Osteoblast (primary cell): ENCODE results near the gene MATR3. TPM values are rescaled to one million over a fixed set of nuclear protein-coding genes. Genes with fewer than 3 reads are reported as not detected.
A peak's percentile ranks its signal among the peaks of the same experiment; 100 is the strongest.

Source experiments
- DNase-seq: peaks from one replicate; pipeline ENCODE4 v3.0.0; 2011; ENCODE audit warnings: low spot score, mixed read lengths; ENCODE audit not compliant: insufficient read length; ENCODE audit errors: missing footprints
- H2AFZ ChIP-seq: 2 replicates; pipeline ENCODE4 v1.6.0; 2011; ENCODE audit warnings: mild to moderate bottlenecking, low read length
- H3K27ac ChIP-seq: 2 replicates; pipeline ENCODE4 v1.5.1; 2011; ENCODE audit warnings: mild to moderate bottlenecking, low read depth, low read length, moderate library complexity
- H3K27me3 ChIP-seq: 2 replicates; pipeline ENCODE4 v1.6.0; 2012; ENCODE audit warnings: mild to moderate bottlenecking, control low read depth, inconsistent platforms, low read length, moderate library complexity; ENCODE audit not compliant: insufficient read depth
- H3K36me3 ChIP-seq: 2 replicates; pipeline ENCODE4 v1.5.1; 2011; ENCODE audit warnings: mild to moderate bottlenecking, low read length, control low read depth, moderate library complexity; ENCODE audit not compliant: insufficient read depth
- H3K4me1 ChIP-seq: 2 replicates; pipeline ENCODE4 v1.5.1; 2011; ENCODE audit warnings: mild to moderate bottlenecking, low read length, control low read depth, moderate library complexity; ENCODE audit not compliant: insufficient read depth
- H3K4me2 ChIP-seq: 2 replicates; pipeline ENCODE4 v1.6.0; 2011; ENCODE audit warnings: mild to moderate bottlenecking, low read length; ENCODE audit not compliant: insufficient read depth
- H3K4me3 ChIP-seq: fragments of 200-600 bp; sonication (generic); 3 replicates; pipeline ENCODE4 v1.5.1; 2012; ENCODE audit warnings: mild to moderate bottlenecking, low read length, inconsistent platforms; ENCODE audit not compliant: insufficient read depth
- H3K79me2 ChIP-seq: 2 replicates; pipeline ENCODE4 v1.6.0; 2012; ENCODE audit warnings: mild to moderate bottlenecking, low read length, control low read depth, inconsistent platforms; ENCODE audit not compliant: insufficient read depth
- H3K9me3 ChIP-seq: 2 replicates; pipeline ENCODE4 v1.5.1; 2011; ENCODE audit warnings: low read depth, low read length, control low read depth
- H4K20me1 ChIP-seq: 2 replicates; pipeline ENCODE4 v1.6.0; 2012; ENCODE audit warnings: mild to moderate bottlenecking, low read length, control low read depth; ENCODE audit not compliant: insufficient read depth
- CTCF ChIP-seq: IDR thresholded peaks from 2 replicates; pipeline ENCODE4 v1.5.1; 2011; ENCODE audit warnings: mild to moderate bottlenecking, low read depth, low read length, moderate library complexity; ENCODE audit errors: extremely low read depth
- total RNA-seq: library from RNA; depleted of rRNA; stranded (reverse); fragments of >200 nt; gene quantifications from 2 replicates; pipeline ENCODE4 v1.2.3, GENCODE V29; 2012

MATR3 gene
- total RNA-seq, 1 donor: 284 TPM

- no peak for TF ChIP-seq CTCF
- H3K4me3 ChIP-seq: no peak overlapping the region
- no peak for DNase-seq
- H3K9me3 ChIP-seq: no peaks in the 10 kb centered on the region
- peaks cover 39% of the 10 kb centered on the region for H3K36me3 ChIP-seq
- H2AFZ ChIP-seq: no peak overlapping the region
- no peak overlapping the region for H3K27ac ChIP-seq
- peaks cover 51% of the 10 kb centered on the region for H3K79me2 ChIP-seq
- peaks cover 13% of the 10 kb centered on the region for H4K20me1 ChIP-seq
- no peak overlapping the region for H3K4me2 ChIP-seq
- no peaks in the 10 kb centered on the region for H3K27me3 ChIP-seq
- peaks cover 16% of the 10 kb centered on the region for H3K4me1 ChIP-seq
These were observed 70.9 kb downstream of the MATR3 start for GRCh38 chr5:139364466-139364865.

- H3K79me2 ChIP-seq: peaks cover 15% of the 10 kb centered on the region
- peak overlapping the region; percentile 64 for H3K27ac ChIP-seq
- peaks cover 5% of the 10 kb centered on the region for H4K20me1 ChIP-seq
- H3K27me3 ChIP-seq: no peaks in the 10 kb centered on the region
- TF ChIP-seq CTCF: peak; percentile 15
- peaks cover 47% of the 10 kb centered on the region for H3K36me3 ChIP-seq
- H3K4me3 ChIP-seq: no peak overlapping the region
- H3K4me2 ChIP-seq: peak overlapping the region; percentile 18
- peaks cover 35% of the 10 kb centered on the region for H3K4me1 ChIP-seq
- H3K9me3 ChIP-seq: no peaks in the 10 kb centered on the region
- H2AFZ ChIP-seq: no peak overlapping the region
- no peak for DNase-seq
These were observed 75.1 kb downstream of the MATR3 start for GRCh38 chr5:139368613-139369012.

- Histone ChIP-seq H3K27me3 (no peaks in the 10 kb centered on the region), H3K36me3 (peaks cover 41% of the 10 kb centered on the region), H3K9me3 (no peaks in the 10 kb centered on the region), H3K4me1 (peaks cover 41% of the 10 kb centered on the region), H3K27ac (peak overlapping the region; percentile 64), H3K4me2 (peak overlapping the region; percentile 18), H3K79me2 (peaks cover 10% of the 10 kb centered on the region), H3K4me3 (no peak overlapping the region), H4K20me1 (peaks cover 5% of the 10 kb centered on the region), H2AFZ (no peak overlapping the region)
- TF ChIP-seq CTCF: no peak
- peak; percentile 72 for DNase-seq
These were observed 75.6 kb downstream of the MATR3 start for GRCh38 chr5:139369181-139369580.

- no peaks in the 10 kb centered on the region for H3K9me3 ChIP-seq
- no peaks in the 10 kb centered on the region for H3K27me3 ChIP-seq
- peaks cover 22% of the 10 kb centered on the region for H3K36me3 ChIP-seq
- no peak overlapping the region for H2AFZ ChIP-seq
- TF ChIP-seq CTCF: no peak
- no peak overlapping the region for H3K4me2 ChIP-seq
- peaks cover 5% of the 10 kb centered on the region for H3K79me2 ChIP-seq
- H3K4me1 ChIP-seq: peaks cover 41% of the 10 kb centered on the region
- peak overlapping the region; percentile 50 for H3K27ac ChIP-seq
- no peak overlapping the region for H3K4me3 ChIP-seq
- peaks cover 5% of the 10 kb centered on the region for H4K20me1 ChIP-seq
- DNase-seq: peak; percentile 81
These were observed 78.2 kb downstream of the MATR3 start for GRCh38 chr5:139371482-139372435.
